Ishikawa (cell line): ENCODE data around the gene MEI4.

Experiments used
- CEBPB ChIP-seq: IDR thresholded peaks from 2 replicates; pipeline ENCODE4 v1.6.1; 2012
- FOXM1 ChIP-seq: IDR thresholded peaks from 2 replicates; pipeline ENCODE4 v1.6.1; 2012; ENCODE audit warnings: low read depth, borderline replicate concordance
- NFIC ChIP-seq: IDR thresholded peaks from 2 replicates; pipeline ENCODE4 v1.6.1; 2012
- RAD21 ChIP-seq: IDR thresholded peaks from 2 replicates; pipeline ENCODE4 v1.6.1; 2012; ENCODE audit warnings: low read depth
- TAF1 ChIP-seq: IDR thresholded peaks from 2 replicates; pipeline ENCODE4 v1.6.1; 2012; ENCODE audit warnings: low read depth, mild to moderate bottlenecking
- ZBTB7A ChIP-seq: IDR thresholded peaks from 2 replicates; pipeline ENCODE4 v1.6.1; 2012; ENCODE audit warnings: low read depth
- TF ChIP-seq, protein P1 (sequence below): IDR thresholded peaks from 2 replicates; pipeline ENCODE4 v1.6.1; 2012

DNA sequence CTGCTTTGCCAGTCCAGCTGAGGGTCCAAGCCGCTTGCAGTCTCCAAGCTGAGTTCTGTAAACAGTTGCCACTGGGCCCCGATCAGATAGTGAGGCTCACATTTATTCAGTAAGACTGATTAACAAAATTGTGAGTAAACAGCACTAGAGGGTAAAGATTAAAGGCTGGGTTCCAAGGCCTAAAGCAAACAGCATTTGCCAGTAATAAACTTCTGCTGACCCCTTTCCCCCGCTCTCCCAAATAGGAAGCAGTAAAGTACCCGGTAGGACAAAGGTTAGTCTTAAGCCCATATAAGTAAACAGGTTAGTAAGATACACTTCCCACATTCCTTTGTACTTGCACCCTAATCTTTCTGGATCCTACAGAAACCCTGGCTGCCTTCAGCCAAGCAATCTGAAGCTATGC lies 181.8 kb downstream of the MEI4 start:
- no peak for TF ChIP-seq CEBPB
- TF ChIP-seq TAF1 = no peak
- no peak for TF ChIP-seq FOXM1
- TF ChIP-seq NFIC = no peak
- no peak for TF ChIP-seq ZBTB7A
- TF ChIP-seq RAD21 = no peak
- TF ChIP-seq, protein P1, sequence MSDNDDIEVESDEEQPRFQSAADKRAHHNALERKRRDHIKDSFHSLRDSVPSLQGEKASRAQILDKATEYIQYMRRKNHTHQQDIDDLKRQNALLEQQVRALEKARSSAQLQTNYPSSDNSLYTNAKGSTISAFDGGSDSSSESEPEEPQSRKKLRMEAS = no peak
